Caco-2 (cell line): ENCODE results near the gene ISG20L2. TPM values are rescaled to one million over a fixed set of nuclear protein-coding genes. Genes with fewer than 3 reads are reported as not detected.

ENCODE experiments used
- BruUV-seq: library from RNA; stranded (reverse); fragments of 400-500 nt; replicated peaks from 2 replicates; lab custom pipeline; 2021; lab: Mats Ljungman, UMichigan
- CTCF ChIA-PET: fragments of 300-600 bp; sonication (Branson Sonifier 250); formaldehyde crosslinking; loops from one replicate; lab custom pipeline; 2022; ENCODE audit warnings: antibody characterized with exemption; lab: Charles Lee
- POLR2A ChIA-PET: fragments of 300-600 bp; sonication (Branson Sonifier 250); formaldehyde crosslinking; loops from one replicate; lab custom pipeline; 2022; ENCODE audit warnings: antibody characterized with exemption; lab: Charles Lee
- DNase-seq, 2 experiments: peaks; one replicate each; pipeline versions ENCODE4 v3.0.0 to v3.0.0-alpha.2; 2020 to 2022
- H3K27me3 ChIP-seq: replicated peaks from 2 replicates; pipeline ENCODE4 v1.6.0; 2011; ENCODE audit warnings: low read length; ENCODE audit not compliant: control insufficient read depth, insufficient read depth
- H3K36me3 ChIP-seq: 2 replicates; pipeline ENCODE4 v1.5.1; 2011; ENCODE audit warnings: low read length; ENCODE audit not compliant: control insufficient read depth, insufficient read depth
- H3K4me1 ChIP-seq: fragments of 250-450 bp; sonication (Bioruptor Pico); 2 replicates; pipeline ENCODE4 v1.5.1; 2020; ENCODE audit warnings: mild to moderate bottlenecking
- H3K4me3 ChIP-seq: 2 replicates; pipeline ENCODE4 v1.5.1; 2011; ENCODE audit warnings: low read depth, mild to moderate bottlenecking, control low read depth, low read length
- H3K9me3 ChIP-seq: fragments of 250-450 bp; sonication (Bioruptor Pico); 2 replicates; pipeline ENCODE4 v1.5.1; 2020; ENCODE audit warnings: mild to moderate bottlenecking, moderate library complexity
- H3K27ac Mint-ChIP-seq: one replicate; pipeline ENCODE4 v1.8.0; 2022; ENCODE audit warnings: mixed read lengths; ENCODE audit not compliant: unreplicated experiment
- H3K27me3 Mint-ChIP-seq: one replicate; pipeline ENCODE4 v1.8.0; 2022; ENCODE audit warnings: mixed read lengths; ENCODE audit not compliant: insufficient read depth, unreplicated experiment
- H3K36me3 Mint-ChIP-seq: one replicate; pipeline ENCODE4 v1.8.0; 2022; ENCODE audit warnings: mild to moderate bottlenecking, mixed read lengths; ENCODE audit not compliant: insufficient read depth, unreplicated experiment
- H3K4me1 Mint-ChIP-seq: one replicate; pipeline ENCODE4 v1.8.0; 2022; ENCODE audit warnings: low read depth, mixed read lengths; ENCODE audit not compliant: unreplicated experiment
- H3K4me3 Mint-ChIP-seq: one replicate; pipeline ENCODE4 v1.8.0; 2022; ENCODE audit warnings: mild to moderate bottlenecking, moderate library complexity, mixed read lengths; ENCODE audit not compliant: unreplicated experiment
- H3K9me3 Mint-ChIP-seq: one replicate; pipeline ENCODE4 v1.8.0; 2022; ENCODE audit warnings: mixed read lengths; ENCODE audit not compliant: unreplicated experiment
- intact Hi-C: fragments of 100-400 bp; cut with micrococcal nuclease; formaldehyde crosslinking; loops from one replicate; pipeline ENCODE4 v1.10.0; 2022; ENCODE audit not compliant: unreplicated experiment
- total RNA-seq: library from RNA; stranded (reverse); gene quantifications from 2 replicates; pipeline ENCODE4 v1.2.3, GENCODE V29; 2022
- TF ChIP-seq, protein P1 (sequence below), 2 experiments: fragments of 200-600 bp in 1 of 2; IDR thresholded peaks; 1 replicate in 1 of 2; 2 replicates in 1 of 2; pipeline versions ENCODE4 v1.5.1 to v1.8.0; 2011 to 2022; ENCODE audit warnings: antibody characterized with exemption in 1 of 2, control low read depth in 1 of 2, inconsistent platforms in 1 of 2, low read depth in 1 of 2, low read length in 1 of 2, mild to moderate bottlenecking in 1 of 2, moderate library complexity in 1 of 2; ENCODE audit not compliant: insufficient read depth in 1 of 2, severe bottlenecking in 1 of 2, unreplicated experiment in 1 of 2

ISG20L2 gene
- total RNA-seq, 1 experiment from 2014 or later, result 42.3 TPM

DNA sequence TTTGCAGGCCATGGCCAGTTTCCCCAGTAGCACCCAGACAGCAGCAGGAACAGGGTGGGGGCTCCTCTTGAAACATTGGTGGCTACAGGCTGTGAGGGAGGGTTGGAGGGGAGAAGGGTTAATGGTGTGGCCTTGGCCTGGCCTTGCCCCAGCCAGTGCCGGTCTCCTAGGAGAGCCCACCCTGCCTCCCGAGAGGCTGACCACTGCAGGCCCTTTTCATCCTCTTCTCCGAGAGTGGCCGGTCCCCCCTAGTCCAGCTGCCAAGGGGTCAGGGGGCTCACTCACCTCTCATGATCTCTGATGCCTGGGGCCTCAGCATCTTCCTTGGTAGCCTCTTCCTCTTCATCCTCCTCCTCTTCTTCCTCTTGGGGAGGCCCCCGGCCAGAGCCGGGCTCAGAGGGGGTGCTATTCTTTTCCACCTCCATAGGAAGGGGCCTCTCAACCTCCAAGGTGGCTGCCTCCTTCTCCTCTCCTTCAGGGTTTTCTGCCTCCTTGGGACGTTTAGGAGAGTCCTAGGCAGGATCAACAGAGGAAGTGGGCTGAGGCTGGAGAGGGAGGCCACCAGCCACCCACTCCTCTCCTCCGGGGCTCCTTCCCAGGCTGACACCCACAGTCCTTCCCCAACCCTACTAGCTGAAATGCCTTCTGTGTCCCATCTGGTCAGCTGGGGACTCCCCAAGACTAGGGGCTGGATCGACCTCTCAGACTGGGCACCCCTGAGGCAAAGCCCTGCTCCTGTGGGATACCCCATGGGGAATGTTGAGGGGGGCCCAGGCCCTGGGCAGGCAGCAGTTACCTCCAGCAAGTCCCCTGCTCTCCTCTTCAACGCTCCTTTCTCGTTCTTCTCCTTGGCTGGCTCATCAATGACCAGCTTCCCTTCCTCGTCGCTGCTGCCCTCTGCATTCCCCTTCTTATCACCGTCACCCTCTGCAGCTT lies 15.1 kb upstream of the ISG20L2 start:
- H3K4me1 ChIP-seq, result peaks cover 33% of the 10 kb centered on the region
- peak overlapping the region; percentile 67 for H3K27ac Mint-ChIP-seq
- no peak overlapping the region for H3K4me3 ChIP-seq
- no peaks in the 10 kb centered on the region for H3K27me3 Mint-ChIP-seq
- CTCF ChIA-PET, result interaction anchor here (0.8 kb wide), 1 partner anchor 23 kb away, joined by 3 read pairs; the partner anchor contains the start of gene PRCC
- BruUV-seq, result no TSS peak
- intact Hi-C loops, result no loop called here
- TF ChIP-seq, protein P1, sequence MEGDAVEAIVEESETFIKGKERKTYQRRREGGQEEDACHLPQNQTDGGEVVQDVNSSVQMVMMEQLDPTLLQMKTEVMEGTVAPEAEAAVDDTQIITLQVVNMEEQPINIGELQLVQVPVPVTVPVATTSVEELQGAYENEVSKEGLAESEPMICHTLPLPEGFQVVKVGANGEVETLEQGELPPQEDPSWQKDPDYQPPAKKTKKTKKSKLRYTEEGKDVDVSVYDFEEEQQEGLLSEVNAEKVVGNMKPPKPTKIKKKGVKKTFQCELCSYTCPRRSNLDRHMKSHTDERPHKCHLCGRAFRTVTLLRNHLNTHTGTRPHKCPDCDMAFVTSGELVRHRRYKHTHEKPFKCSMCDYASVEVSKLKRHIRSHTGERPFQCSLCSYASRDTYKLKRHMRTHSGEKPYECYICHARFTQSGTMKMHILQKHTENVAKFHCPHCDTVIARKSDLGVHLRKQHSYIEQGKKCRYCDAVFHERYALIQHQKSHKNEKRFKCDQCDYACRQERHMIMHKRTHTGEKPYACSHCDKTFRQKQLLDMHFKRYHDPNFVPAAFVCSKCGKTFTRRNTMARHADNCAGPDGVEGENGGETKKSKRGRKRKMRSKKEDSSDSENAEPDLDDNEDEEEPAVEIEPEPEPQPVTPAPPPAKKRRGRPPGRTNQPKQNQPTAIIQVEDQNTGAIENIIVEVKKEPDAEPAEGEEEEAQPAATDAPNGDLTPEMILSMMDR (IDR thresholded peaks at IDR 0.05; ENCODE audit: insufficient read depth in 1 of 2, low read depth in 1 of 2, low read length in 1 of 2, severe bottlenecking in 1 of 2, unreplicated experiment in 1 of 2), result no peak
- POLR2A ChIA-PET, result no interaction called here
- H3K4me1 Mint-ChIP-seq, result peaks cover 39% of the 10 kb centered on the region
- peaks cover 75% of the 10 kb centered on the region for H3K36me3 Mint-ChIP-seq
- H3K9me3 ChIP-seq, result no peaks in the 10 kb centered on the region
- H3K36me3 ChIP-seq, result peaks cover 13% of the 10 kb centered on the region
- peak overlapping the region; percentile 28 for H3K4me3 Mint-ChIP-seq
- no peaks in the 10 kb centered on the region for H3K9me3 Mint-ChIP-seq
- DNase-seq, result no peak
- H3K27me3 ChIP-seq, result no peaks in the 10 kb centered on the region

DNA sequence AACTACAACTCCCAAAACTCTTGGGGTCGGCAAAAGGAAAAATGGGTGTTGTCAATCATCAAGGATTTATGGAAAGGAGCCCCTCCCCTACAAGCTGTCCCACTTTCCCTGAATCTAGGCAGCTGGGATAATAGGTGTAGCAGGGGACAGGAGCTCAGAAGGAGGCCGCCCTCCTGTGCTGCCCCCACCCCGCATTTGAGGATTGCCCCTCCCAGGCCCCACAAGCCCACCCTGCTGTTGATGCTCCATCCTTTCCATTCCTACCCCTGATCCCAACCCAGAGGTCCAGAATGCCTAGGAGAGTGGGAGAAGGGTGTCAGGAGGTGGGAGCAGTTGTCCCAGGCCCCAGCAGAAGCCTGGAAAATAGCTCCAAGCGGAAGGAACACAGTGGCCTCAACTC lies 14.2 kb upstream of the ISG20L2 start:
- Mint-ChIP-seq H3K27me3 (no peaks in the 10 kb centered on the region), H3K4me1 (peaks cover 34% of the 10 kb centered on the region), H3K36me3 (peaks cover 74% of the 10 kb centered on the region), H3K4me3 (peak overlapping the region; percentile 28), H3K27ac (peak overlapping the region; percentile 67), H3K9me3 (no peaks in the 10 kb centered on the region)
- ChIA-PET CTCF (no interaction called here), POLR2A (no interaction called here)
- peaks cover 24% of the 10 kb centered on the region for H3K4me1 ChIP-seq
- H3K36me3 ChIP-seq, result peaks cover 12% of the 10 kb centered on the region
- TF ChIP-seq, protein P1 (IDR thresholded peaks at IDR 0.05; ENCODE audit: insufficient read depth in 1 of 2, low read depth in 1 of 2, low read length in 1 of 2, severe bottlenecking in 1 of 2, unreplicated experiment in 1 of 2), result no peak
- H3K4me3 ChIP-seq, result no peak overlapping the region
- no peaks in the 10 kb centered on the region for H3K27me3 ChIP-seq
- intact Hi-C loops, result no loop called here
- BruUV-seq, result no TSS peak
- no peak for DNase-seq
- H3K9me3 ChIP-seq, result no peaks in the 10 kb centered on the region

DNA sequence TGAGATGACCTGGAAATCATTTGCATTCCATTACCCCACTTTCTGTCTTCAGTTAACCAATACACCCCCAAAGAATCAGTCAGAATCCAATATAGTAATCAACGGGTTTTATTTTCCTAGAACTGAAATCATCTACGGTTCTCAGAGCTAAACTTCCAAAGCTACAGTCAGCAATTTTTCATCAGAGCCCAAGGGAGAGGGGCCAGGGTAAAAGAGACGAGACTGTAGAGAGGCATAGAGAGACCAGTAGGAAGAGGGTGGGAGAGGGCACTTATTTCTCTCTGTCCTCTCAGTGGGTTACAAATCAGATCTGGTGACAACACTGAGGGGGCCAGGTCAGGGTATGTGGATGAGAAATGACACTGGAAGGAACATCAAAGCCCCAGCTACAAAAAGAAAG lies 13.5 kb upstream of the ISG20L2 start:
- BruUV-seq, result no TSS peak
- H3K4me3 ChIP-seq, result no peak overlapping the region
- H3K9me3 Mint-ChIP-seq, result no peaks in the 10 kb centered on the region
- no peak for DNase-seq
- intact Hi-C loops, result no loop called here
- H3K27me3 Mint-ChIP-seq, result no peaks in the 10 kb centered on the region
- ChIA-PET CTCF (interaction anchor here (2.0 to 2.2 kb wide), 3 partner anchors 10 to 53 kb away, joined by 17 to 32 read pairs (median 24); partner anchors contain the start of genes HDGF, ISG20L2 and METTL25B), POLR2A (interaction anchor here (0.6 to 2.6 kb wide), 2 partner anchors 14 to 81 kb away, joined by 3 to 108 read pairs; partner anchors contain the start of genes ISG20L2 and METTL25B)
- peaks cover 21% of the 10 kb centered on the region for H3K4me1 ChIP-seq
- H3K27ac Mint-ChIP-seq, result peak overlapping the region; percentile 98
- TF ChIP-seq, protein P1 (IDR thresholded peaks at IDR 0.05; ENCODE audit: insufficient read depth in 1 of 2, low read depth in 1 of 2, low read length in 1 of 2, severe bottlenecking in 1 of 2, unreplicated experiment in 1 of 2), result no peak
- peak overlapping the region; percentile 100 for H3K4me3 Mint-ChIP-seq
- H3K36me3 Mint-ChIP-seq, result peaks cover 76% of the 10 kb centered on the region
- H3K9me3 ChIP-seq, result no peaks in the 10 kb centered on the region
- H3K27me3 ChIP-seq, result no peaks in the 10 kb centered on the region
- H3K36me3 ChIP-seq, result peaks cover 12% of the 10 kb centered on the region
- peaks cover 27% of the 10 kb centered on the region for H3K4me1 Mint-ChIP-seq
